ENCODE data around the gene CDCA7L. TPM values are rescaled to one million over a fixed set of nuclear protein-coding genes. Genes with fewer than 3 reads are reported as not detected.

Gene CDCA7L
- total RNA-seq, 1 experiment from 2014 or later: 107 TPM

GRCh38 chr7:21869785-21870402 is 75.8 kb downstream of the CDCA7L start (continued):
- no peak for TF ChIP-seq REST (IDR thresholded peaks at IDR 0.05; ENCODE audit: low read depth)
- TF ChIP-seq, protein P1, sequence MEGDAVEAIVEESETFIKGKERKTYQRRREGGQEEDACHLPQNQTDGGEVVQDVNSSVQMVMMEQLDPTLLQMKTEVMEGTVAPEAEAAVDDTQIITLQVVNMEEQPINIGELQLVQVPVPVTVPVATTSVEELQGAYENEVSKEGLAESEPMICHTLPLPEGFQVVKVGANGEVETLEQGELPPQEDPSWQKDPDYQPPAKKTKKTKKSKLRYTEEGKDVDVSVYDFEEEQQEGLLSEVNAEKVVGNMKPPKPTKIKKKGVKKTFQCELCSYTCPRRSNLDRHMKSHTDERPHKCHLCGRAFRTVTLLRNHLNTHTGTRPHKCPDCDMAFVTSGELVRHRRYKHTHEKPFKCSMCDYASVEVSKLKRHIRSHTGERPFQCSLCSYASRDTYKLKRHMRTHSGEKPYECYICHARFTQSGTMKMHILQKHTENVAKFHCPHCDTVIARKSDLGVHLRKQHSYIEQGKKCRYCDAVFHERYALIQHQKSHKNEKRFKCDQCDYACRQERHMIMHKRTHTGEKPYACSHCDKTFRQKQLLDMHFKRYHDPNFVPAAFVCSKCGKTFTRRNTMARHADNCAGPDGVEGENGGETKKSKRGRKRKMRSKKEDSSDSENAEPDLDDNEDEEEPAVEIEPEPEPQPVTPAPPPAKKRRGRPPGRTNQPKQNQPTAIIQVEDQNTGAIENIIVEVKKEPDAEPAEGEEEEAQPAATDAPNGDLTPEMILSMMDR (IDR thresholded peaks at IDR 0.05 in 2 of 3, conservative IDR thresholded peaks at IDR 0.05 in 1 of 3; ENCODE audit: borderline replicate concordance in 1 of 3, insufficient read depth in 1 of 3, low read depth in 2 of 3, low read length in 2 of 3): no peak
- no peak for TF ChIP-seq ZNF274 (IDR thresholded peaks at IDR 0.05; ENCODE audit: low read depth, low read length)
- TF ChIP-seq POLR2AphosphoS5 (IDR thresholded peaks at IDR 0.05; ENCODE audit: low read depth, low read length): no peak

DNA sequence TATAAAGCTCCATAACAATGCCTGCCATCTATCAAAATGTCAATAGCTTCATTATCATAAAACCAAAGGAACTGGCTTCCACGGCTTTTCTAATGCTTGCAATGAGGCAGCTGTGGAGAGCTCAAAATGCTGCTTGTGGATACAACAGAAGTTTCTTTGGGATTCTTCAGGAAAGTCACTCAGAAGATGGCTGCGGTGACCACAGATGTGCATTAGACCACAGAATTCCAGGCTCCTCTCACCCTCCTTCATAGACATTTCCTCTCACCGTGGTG is 77.2 kb downstream of the CDCA7L start:
- DNase-seq (ENCODE audit: low read depth, low spot score) (no peak), ATAC-seq (no peak)
- ChIA-PET RAD21 (ENCODE audit: low non-redundant PET in 1 of 2, low total read pairs in 2 of 2, uncharacterized antibody in 2 of 2, unreplicated experiment in 2 of 2) (no interaction called here), POLR2A (no interaction called here), CTCF (no interaction called here)
- Histone ChIP-seq H3K4me2 (ENCODE audit: low read length) (no peak overlapping the region), H3K9ac (ENCODE audit: low read length) (no peak overlapping the region), H3K79me2 (ENCODE audit: insufficient read depth, low read length) (no peaks in the 10 kb centered on the region), H3K27me3 (ENCODE audit: insufficient read depth, low read length) (no peaks in the 10 kb centered on the region), H3K27ac (ENCODE audit: low read depth, low read length) (no peak overlapping the region), H3K4me1 (ENCODE audit: control insufficient read depth in 1 of 2, insufficient read depth in 2 of 2, low read length in 2 of 2) (0 out of 4 replicates have a peak, but pooled peaks cover 0 to 2% of the 10 kb centered on the region in 2 experiments), H4K20me1 (ENCODE audit: insufficient read depth) (no peaks in the 10 kb centered on the region), H3K9me3 (ENCODE audit: control insufficient read depth in 1 of 2, insufficient read depth in 1 of 2, low read depth in 1 of 2, low read length in 2 of 2) (no peaks in the 10 kb centered on the region), H3K9me2 (ENCODE audit: insufficient read depth) (no peaks in the 10 kb centered on the region), H3K4me3 (replicated peaks in 1 of 2; ENCODE audit: low read depth in 1 of 2, low read length in 2 of 2) (no peak overlapping the region), H2AFZ (ENCODE audit: low read depth, low read length, poor library complexity, severe bottlenecking) (no peak overlapping the region), H3K36me3 (ENCODE audit: control insufficient read depth in 1 of 2, insufficient read depth in 2 of 2, low read length in 2 of 2) (no peaks in the 10 kb centered on the region)
- TF ChIP-seq CEBPB (IDR thresholded peaks at IDR 0.05; ENCODE audit: low read depth): no peak
- TF ChIP-seq POLR2A (IDR thresholded peaks at IDR 0.05; ENCODE audit: borderline replicate concordance, extremely low read depth, insufficient read depth, insufficient read length): no peak
- no peak for TF ChIP-seq EGR1 (IDR thresholded peaks at IDR 0.05; ENCODE audit: low read depth)
- BruUV-seq (replicated peaks): no TSS peak
- intact Hi-C loops (cut with micrococcal nuclease): no loop called here
